Muscle of arm (tissue), 12 donors: Measurements from ENCODE around the gene NBAS. TPM values are rescaled to one million over a fixed set of nuclear protein-coding genes. Genes with fewer than 3 reads are reported as not detected.

Source experiments
- DNase-seq: peaks from one replicate; pipeline ENCODE4 v3.0.0-alpha.2; 2013
- polyA plus RNA-seq, 12 donors: library from polyadenylated mRNA; unstranded; fragments of 120-200 nt; gene quantifications; one replicate each; pipeline ENCODE4 v1.2.1, GENCODE V29; 2013; ENCODE audit not compliant: insufficient read length in 12 of 12

NBAS gene
- polyA plus RNA-seq, 12 donors = 22.7 to 41.9 (median 36.5) TPM; not detected in 1

DNA sequence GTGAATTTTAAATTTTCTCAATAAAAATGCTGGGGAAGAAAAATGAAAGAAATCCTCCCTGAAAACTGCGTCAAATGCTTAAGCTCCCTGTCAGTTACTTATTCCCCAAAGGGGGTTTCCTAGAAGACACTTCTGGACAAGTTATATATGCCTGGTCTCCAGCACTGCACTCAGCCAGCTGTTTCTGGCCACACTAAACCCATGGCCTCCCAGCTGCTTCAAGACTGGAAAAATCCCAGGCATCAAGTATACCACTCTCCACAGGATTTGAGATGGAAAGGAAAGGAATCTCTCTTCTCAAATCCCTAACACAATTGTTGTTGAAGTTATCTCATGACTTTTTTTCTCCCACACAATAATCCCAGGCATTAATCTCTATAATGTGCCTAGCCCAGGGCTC is 245.7 kb downstream of the NBAS start:
- peak; percentile 4 for DNase-seq

DNA sequence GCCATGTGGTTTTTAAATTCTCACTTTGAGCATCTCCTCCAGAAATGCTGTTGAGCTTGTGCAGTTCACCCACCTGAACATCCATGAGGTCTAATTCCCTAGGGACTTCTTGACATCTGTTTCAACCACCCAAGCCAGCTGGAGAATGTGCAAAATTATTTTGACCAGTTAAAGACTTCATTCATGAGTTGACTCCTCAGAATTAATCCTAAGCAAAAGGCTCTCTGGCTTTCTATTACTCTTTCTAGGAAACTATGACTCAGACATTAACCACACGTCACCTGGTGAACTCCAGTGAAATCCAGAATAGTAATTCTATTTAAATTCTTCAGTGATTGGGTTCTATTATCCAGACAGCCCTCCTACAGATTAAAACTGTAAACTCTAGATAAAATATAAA is 247.5 kb downstream of the NBAS start:
- peak; percentile 5 for DNase-seq

DNA sequence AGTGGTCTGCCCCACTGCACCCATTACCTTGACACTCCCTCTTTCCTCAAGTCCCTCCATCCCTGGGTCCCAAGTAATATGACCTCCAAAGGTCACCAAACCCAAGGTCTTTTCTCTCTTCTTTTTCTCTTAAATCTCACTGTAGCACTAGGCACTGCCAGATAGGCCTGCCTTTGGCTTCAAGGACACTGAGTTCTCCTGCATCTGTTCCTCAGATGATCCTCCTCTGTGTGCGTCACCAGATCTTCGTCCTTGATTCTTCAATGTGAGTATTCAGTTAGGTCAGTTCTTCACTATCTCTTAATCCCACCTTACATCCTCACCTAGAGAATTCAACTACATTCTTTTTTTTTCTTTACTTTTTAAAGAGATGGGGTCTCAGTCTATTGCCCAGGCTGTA is 249.2 kb downstream of the NBAS start:
- DNase-seq = no peak

DNA sequence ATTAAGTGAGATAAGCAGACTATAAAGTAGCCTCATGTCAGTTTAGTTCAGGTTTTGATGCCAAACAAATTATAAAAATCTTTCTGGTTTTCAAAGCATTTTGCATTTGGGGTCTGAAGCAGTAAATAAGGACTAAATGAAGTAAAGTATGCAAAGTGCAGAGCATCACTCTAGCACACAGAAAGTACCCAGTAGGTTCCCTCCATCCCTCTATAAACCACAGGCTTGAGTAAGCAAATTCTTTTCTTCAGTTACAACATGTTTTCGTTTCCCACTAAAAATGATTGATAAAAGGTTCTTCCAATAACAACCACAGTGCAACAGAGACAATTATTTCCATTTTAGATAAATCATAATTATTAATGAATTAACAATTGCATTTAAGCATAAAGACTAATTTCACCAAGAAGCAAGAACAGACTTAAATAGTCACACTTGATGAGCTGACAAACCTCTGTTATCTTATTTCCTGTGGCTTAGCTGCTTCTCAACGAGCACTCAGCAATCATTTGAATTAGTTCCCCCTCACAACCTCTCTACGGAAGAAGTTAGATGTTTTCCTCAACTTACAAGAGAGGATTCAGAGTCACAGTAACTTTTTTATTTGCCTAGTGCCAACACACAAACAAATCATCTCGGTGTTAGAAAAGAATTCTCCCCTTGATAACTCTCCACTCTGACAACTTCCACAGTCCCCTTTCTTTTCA is 249.8 kb downstream of the NBAS start:
- no peak for DNase-seq

DNA sequence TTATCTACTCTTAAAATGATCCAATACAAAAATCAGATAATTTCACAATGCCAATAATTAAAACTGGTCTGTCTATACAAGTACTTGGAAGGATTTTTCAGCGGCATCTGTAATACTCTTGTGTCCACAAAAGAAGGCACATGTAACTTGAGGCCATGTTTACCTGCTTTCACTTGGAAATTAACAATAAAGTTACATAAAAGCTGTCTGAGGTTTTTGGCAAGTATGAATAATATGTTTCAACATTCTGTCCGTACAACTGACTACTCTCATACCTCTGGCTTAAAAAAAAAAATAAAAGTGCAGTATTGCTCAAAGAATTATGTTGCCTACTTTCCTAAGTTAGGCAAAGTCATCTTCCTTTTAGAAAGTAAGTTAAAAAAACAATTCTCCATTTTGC is 253.6 kb downstream of the NBAS start:
- no peak for DNase-seq

DNA sequence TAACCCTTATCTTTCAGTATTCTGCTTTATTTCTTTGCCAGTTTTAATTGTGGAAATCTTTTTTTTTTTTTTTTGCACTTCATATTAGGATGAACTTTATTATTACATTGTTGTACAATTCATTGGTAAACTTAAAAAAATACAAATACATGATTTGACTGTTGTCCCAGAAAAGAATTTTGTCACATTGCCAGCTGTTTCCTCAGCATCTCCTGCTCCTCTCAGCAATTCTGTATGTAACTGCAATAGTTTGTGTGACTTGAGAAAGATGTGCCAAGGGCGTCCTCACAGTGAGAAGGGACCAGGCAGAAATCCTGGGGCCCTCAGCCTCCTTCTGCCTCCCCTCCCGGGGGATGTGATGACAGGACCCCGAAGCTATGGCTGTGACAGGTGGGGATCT is 254.4 kb downstream of the NBAS start:
- DNase-seq = peak; percentile 20

DNA sequence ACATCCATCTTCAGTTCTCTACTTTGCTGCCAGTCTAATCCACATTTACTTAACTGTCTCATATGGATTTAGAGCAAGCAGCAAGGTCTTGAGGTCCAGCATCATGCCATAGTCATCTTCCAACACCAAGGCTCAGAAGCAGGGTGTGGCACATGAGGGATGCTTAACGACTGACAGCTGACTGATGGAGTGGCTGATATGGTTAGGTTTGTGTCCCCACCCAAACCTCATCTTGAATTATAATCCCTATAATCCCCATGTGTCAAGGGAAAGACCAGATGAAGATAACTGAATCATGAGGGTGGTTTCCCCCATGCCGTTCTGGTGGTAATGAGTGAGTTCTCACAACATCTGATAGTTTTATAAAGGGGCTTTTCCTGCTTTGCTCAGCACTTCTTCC is 257.3 kb downstream of the NBAS start:
- DNase-seq = no peak

DNA sequence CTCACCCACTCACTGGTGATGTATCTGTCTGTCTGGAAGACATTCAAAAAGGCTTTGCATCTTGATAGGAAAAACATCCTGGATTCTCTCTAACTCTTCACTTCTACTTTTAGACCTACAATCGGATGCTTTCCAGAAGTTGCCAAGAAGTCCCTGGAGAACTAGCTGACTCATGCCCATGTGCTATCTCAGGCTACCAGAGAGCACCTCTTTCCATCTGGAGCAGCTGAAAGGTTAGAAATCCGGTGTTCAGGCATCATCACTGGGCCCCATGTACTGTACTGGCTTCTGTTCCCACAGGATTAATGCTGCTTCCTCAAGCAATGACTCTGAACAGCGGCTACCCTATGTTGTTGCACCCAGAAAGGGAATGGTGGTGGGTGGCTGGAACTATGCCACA is 259.0 kb downstream of the NBAS start:
- DNase-seq = no peak

DNA sequence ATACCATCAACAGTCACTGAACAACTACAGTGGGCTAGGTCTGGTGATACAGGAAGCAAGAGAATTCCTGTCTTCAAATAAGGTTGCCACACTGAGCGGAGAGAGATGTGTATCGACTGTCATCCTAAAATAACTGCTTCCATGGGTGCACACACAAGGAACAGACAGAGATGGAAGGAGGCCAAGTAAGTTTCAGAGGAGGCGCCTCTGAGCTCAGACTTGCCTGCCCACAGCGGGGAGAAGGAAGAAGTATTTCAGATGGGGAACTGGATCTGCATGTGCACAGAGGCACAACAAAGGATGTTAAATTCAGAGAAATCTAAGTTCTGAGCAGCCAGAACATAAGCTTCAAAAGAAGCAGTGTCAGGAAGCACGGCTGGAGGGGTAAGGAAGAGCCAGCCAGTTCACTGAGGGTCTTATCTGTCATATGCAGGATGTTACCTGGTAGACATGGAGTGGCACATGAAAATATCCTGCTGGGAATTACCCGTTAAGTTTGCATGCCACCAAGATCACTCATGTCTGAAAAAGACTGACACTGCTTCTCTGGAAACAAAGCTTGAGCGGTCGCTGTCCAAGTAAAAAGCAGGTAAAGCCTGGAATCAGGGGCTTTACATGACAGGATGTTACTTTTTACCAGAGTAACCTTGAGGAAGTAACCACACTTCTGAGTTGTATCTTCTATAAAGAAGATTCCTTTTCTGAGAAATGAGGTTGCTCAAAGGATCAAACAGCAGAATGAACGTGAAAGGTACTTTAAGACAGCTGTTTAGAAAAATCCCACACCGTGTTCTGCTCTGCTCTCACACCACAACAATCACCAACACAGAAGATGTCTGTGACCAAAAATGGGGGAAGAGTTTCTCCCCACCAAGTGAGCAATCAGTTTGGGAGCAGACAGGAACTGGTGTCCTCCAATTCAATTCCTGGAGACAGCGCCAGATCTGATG is 260.2 kb downstream of the NBAS start:
- DNase-seq = no peak

DNA sequence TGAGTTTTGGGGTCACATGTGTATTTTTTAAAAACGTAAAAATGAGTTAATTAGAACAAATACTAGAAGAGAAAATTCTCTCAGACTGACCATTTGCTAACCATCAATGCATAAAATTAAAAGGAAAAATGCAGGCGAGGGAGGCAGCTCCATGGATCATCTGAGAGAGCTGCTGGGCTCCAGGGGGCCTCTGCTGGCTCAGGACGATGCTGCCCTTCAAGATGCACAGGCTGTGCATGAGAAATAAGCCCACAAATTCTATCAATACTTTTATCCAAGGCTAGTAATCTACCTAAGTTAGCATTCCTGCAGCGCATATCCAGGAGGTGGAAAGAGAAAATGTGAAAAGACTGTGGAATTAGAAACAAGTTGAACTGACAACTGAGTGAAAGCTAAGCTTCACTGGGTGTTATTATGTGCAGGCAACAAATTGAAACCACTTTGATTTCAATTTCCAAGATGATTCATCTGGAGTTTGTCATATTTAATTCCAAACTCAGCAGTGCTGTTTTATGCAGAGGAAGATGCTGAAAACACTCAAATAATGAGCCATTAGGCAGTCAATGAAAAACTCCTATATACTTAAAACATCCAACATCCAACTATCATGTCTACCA is 261.1 kb downstream of the NBAS start:
- no peak for DNase-seq

DNA sequence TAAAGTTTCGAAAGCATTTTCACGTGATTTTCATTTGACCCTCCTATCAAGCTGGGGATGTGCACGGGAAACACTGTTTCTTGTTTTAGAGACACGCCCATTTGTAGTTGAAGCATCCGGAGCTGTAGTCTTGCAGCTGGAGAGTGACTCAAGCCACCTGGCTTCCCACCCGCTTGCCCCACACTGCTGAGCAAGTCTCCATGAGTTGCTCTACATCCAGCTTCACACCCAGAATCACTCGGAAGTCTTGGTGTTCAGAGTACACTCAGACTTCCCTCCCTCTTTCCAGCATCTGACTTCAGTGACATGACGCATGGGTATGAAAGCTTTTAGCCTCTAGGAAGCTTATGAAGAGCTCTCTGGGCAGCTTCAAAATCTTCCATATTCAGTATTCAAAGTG is 262.4 kb downstream of the NBAS start:
- no peak for DNase-seq

DNA sequence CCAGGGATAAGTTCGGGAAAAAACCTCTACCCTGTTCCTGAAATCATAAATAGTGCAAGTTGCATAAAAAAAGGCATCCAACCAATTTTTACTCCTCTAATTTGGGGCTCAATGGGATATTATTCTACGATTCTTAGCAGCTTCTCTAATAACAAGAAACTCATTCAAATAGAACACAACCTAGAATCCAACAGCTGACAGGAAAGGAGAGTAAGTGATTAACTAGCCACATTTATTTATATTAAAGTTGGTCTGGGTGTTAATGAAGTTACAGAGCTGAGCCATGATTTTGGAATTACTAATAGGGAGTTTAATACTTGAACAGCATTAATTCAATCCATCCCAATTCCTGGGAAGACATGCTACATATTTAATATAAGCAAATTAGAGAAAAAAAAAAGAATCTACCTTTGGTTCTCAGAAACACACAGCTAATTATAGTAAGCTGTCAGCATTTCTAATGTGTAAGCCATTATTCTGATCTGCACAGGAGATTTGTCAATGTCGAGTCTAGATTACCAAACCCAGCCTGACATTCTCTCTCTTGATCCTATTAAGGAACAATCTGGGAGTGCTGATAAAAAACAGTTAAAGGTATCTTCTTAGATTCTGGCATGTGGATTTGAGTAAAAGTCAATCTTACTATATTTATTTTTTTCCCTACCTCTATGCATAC is 267.7 kb downstream of the NBAS start:
- DNase-seq = no peak

DNA sequence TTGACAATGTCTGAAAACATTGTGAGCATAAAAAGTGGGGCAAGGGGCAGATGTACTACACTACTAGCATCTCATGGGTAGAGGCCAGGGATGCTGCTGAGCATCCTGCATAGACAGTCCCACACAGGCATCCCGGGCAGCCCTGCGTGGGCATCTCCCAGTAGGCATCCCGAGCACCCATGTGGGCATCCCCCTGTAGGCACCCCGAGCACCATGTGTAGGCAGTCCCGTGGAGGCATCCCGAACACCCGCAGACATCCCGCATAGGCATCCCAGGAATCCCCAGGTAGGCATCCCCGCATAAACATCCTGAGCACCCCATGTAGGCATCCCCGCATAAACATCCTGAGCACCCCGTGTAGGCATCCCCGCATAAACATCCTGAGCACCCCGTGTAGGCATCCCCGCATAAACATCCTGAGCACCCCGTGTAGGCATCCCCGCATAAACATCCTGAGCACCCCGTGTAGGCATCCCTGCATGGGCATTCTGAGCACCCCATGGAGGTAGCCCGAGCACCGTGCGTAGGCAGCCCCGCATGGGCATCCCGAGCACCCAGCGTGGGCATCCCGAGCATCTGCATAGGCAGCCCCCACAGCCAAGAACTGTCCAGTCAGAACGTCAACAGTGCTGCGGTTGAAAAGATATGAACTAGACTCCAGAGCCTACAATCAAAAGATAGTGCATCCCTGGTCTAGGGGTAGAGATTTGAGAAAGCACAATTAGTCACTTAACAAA is 273.5 kb downstream of the NBAS start:
- DNase-seq = no peak

DNA sequence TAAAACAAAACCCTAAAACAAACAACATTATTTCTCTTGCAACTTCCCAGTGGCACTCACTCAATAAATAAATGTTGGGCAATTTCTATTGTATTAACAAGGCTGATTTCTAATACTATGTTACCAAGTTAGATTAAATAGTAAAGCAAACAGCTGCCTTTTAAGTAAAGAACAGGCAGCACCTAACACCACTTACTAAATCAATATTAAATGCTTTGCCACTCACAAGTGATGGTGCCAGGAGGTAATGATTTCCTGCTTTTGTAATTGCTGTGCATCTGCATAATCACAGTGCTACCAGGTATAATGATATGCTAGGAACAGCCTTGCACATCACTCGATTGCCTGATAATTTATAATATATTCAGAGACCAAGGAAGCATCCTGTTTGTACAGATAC is 276.5 kb downstream of the NBAS start:
- DNase-seq = no peak

DNA sequence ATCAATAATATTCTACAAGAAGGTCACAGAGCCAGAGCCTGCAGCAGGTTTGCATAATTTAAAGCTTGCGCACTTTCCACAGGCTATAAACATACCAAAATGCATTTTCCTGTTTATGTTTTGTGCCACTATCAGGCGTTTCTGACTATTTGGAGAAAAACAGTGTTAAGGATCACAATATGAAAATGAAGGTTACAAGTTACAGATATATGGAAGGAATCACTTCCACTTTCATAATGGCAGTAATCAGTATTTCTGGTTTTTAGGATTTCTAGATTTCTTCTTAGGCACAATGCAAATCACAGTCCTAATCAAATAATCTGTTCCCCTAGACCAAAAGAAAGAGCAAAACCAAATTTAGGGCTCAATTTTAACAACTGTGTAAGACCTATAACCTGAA is 279.5 kb downstream of the NBAS start:
- no peak for DNase-seq

DNA sequence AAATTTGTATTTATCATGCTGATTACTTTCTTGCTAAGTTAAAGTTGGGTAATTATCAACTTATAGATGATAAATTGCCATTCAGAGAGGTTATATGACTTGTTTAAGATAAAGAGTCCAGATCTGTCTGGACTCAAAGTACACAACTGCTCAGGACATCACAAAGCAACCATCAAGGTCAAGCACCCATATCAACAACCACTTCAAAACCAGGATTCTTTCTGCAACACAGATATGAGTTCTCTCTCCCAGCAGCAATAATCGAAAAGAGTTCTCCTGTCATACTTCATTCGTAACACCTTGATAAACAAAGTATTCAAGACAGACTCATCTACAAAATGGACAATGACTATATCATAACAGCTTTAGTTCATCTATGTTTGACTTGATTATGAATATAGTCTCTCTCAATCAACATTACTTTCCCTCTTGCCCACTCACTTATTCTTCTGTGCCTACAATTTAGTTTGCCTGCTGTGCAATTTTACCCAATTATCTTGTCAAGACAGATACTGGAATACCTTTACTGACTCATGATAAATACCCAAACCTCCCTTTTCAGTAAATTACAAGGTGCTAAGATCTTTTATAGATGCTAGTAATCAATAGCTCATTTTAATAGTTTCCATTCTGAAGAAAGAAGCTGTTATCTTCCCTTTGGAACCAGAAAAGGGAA is 281.8 kb downstream of the NBAS start:
- no peak for DNase-seq

DNA sequence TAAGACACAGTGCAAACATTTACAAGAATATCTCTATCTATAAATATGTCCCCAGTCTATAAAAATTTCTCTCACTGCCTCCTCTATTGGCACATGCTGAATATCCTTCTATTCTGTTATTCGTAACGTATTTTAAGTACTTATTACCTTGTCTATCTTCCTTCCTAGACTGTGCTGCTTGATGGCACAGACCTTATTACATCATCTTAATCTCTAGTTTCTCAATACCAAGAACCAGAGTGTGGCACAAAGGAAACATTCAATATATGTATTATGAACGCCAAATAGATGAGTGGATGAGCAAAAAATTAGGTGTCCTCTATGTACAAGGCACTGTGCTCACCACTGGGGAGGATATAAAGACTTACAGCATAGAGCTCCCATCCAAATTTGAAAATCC is 282.8 kb downstream of the NBAS start:
- DNase-seq = no peak

DNA sequence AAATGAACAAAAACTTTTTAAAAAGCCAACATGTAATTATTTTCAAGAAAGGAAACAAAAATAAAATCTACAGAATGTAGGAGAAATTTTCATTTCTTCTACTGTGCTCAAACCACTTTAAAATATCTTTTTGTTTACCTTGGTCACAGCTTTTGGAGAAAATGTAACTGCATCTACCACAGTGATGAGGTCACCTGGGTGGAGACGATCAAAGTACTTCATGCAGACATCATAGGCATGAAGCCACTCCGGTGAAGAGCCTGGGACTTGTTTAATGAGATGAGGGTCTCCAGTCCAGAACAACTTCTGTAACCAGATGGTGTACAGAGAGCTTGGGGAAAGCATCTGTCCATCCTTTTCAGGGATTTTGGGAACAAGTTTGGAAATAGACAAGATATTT is 285.8 kb downstream of the NBAS start:
- DNase-seq = no peak

DNA sequence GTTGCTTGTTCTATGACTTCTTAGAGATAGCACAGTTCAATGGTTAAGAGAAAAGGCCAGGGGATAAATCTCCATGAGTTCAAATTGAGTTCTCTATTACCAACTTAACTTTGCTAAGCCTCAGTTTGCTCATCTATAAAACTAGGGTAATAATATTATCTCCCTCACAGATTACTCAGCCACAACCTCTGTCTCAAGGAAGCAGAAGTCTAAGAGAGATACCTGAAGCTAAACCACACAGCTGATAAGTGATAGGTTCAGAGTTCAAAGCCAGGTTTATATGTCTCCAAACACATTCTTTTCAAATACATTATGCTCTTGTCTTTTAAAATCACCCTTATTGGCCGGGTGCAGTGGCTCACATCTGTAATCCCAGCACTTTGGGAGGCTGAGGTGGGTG is 287.7 kb downstream of the NBAS start:
- no peak for DNase-seq

DNA sequence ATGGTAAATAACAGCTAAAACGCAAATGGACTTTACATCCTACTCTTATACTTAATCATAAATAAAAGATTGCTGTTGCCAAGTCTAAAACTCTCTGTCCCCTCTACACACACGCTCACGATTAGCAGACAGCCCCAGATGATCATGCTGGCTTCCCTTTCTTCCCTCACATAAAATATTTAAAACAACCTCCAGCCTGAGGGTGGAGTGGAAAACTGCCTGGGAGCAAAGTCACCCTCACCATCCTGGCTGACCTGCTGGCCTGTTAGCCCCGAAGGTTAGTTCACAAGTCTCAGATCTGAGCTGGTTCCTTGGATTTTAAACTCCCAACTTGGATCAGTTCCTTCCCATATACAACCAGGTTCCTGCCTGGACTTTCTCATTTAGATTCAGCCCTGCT is 288.2 kb downstream of the NBAS start:
- no peak for DNase-seq
